Measurements from ENCODE around the gene ENAM. TPM values are rescaled to one million over a fixed set of nuclear protein-coding genes. Genes with fewer than 3 reads are reported as not detected.

ENAM gene
- total and polyA plus RNA-seq, 9 of the 15 experiments (the other 6 are each of a cell fraction or from before 2014, with no cell fraction given), result 0.04 to 0.09 (median 0.04) TPM; not detected in 6

GRCh38 chr4:70614184-70614555 is 14.4 kb upstream of the ENAM start:
- no peak for FAIRE-seq
- intact Hi-C loops (cut with micrococcal nuclease), result no loop called here
- Histone ChIP-seq H3K4me3 (no peak overlapping the region), H2AFZ (ENCODE audit: low read depth, low read length) (peak overlapping the region; percentile 72), H3K9me3 (replicated peaks; ENCODE audit: control insufficient read depth, insufficient read depth, low read depth, low read length) (no peaks in the 10 kb centered on the region), H3K4me2 (ENCODE audit: insufficient read depth, low read length) (peak overlapping the region; percentile 20; the same call in 1 of the 2 replicates), H3K79me2 (ENCODE audit: control insufficient read depth, insufficient read depth, low read length) (no peaks in the 10 kb centered on the region), H3K9ac (ENCODE audit: insufficient read depth in 1 of 2, low read depth in 2 of 2, low read length in 2 of 2) (no peak overlapping the region), H3K9me1 (ENCODE audit: control insufficient read depth, insufficient read depth, low read length) (no peaks in the 10 kb centered on the region), H3K4me1 (replicated peaks in 1 of 2; ENCODE audit: control insufficient read depth in 2 of 2, insufficient read depth in 2 of 2, low read length in 2 of 2) (peaks cover 0 to 4% of the 10 kb centered on the region in 2 experiments; a peak in 1 of 5 replicates), H3K36me3 (ENCODE audit: control insufficient read depth, insufficient read depth, low read length) (no peaks in the 10 kb centered on the region), H3K27ac (ENCODE audit: extremely low read depth, low read depth, low read length) (no peak overlapping the region), H4K20me1 (replicated peaks; ENCODE audit: control insufficient read depth, insufficient read depth, low read length) (no peaks in the 10 kb centered on the region), H3K27me3 (ENCODE audit: control insufficient read depth in 2 of 2, insufficient read depth in 2 of 2, low read length in 2 of 2) (no peaks in the 10 kb centered on the region; a peak in 1 of 5 replicates)
- ATAC-seq, result peak; percentile 35; the same call in 2 of the 3 replicates
- POLR2A ChIA-PET, result interaction anchor here (1.2 to 1.3 kb wide), 2 partner anchors 8 to 20 kb away, joined by 3 to 4 read pairs; no protein-coding TSS in a partner anchor
- CTCF ChIA-PET (ENCODE audit: low intra/inter-chr PET ratio), result no interaction called here
- in situ Hi-C loops (cut with MboI), result loop anchor here (25.0 kb wide), 1 partner anchor 1098 kb away; no protein-coding TSS in a partner anchor
- DNase-seq (ENCODE audit: extremely low read depth in 1 of 4, low spot score in 3 of 4), result no peak
- BruUV-seq (replicated peaks), result no TSS peak
- 34% methylated on average over 3 of the region's 3 CpGs for WGBS (ENCODE audit: insufficient coverage, low coverage, missing lambda C conversion rate)
- no peak for TF ChIP-seq TFAM (CRISPR knock-in tag; conservative IDR thresholded peaks at IDR 0.05)
- TF ChIP-seq NFIX (CRISPR knock-in tag; IDR thresholded peaks at IDR 0.05; ENCODE audit: low read depth), result no peak
- no peak for TF ChIP-seq HIVEP1 (CRISPR knock-in tag; IDR thresholded peaks at IDR 0.05)
- no peak for TF ChIP-seq POLR2A (conservative IDR thresholded peaks at IDR 0.05)
- TF ChIP-seq MCM5 (IDR thresholded peaks at IDR 0.05; ENCODE audit: low read depth), result no peak
- no peak for TF ChIP-seq RERE (CRISPR knock-in tag; IDR thresholded peaks at IDR 0.05; ENCODE audit: borderline replicate concordance)
- no peak for TF ChIP-seq ZSCAN32 (CRISPR knock-in tag; IDR thresholded peaks at IDR 0.05)
- TF ChIP-seq MLLT1 (IDR thresholded peaks at IDR 0.05), result no peak
- TF ChIP-seq PRPF4 (IDR thresholded peaks at IDR 0.05; ENCODE audit: insufficient read depth, low read depth, low read length, poor library complexity, severe bottlenecking), result no peak
- TF ChIP-seq ETV5 (CRISPR knock-in tag; IDR thresholded peaks at IDR 0.05; ENCODE audit: low read depth), result no peak
- no peak for TF ChIP-seq USF1 (CRISPR knock-in tag; IDR thresholded peaks at IDR 0.05)
- no peak for TF ChIP-seq CBX2 (IDR thresholded peaks at IDR 0.05; ENCODE audit: insufficient read depth, low read length, poor library complexity, severe bottlenecking)
- no peak for TF ChIP-seq NFYB (IDR thresholded peaks at IDR 0.05; ENCODE audit: extremely low read depth, insufficient read length)
- TF ChIP-seq ZBTB8A (IDR thresholded peaks at IDR 0.05; ENCODE audit: partially characterized antibody), result no peak
- no peak for TF ChIP-seq PTRF (tag; IDR thresholded peaks at IDR 0.05)
- TF ChIP-seq EZH2 (IDR thresholded peaks at IDR 0.05; ENCODE audit: borderline replicate concordance, low read depth, low read length), result no peak
- TF ChIP-seq ZNF184 (CRISPR knock-in tag; IDR thresholded peaks at IDR 0.05), result no peak

Data from K562 (cell line).